SK-N-SH treated with all-trans-retinoic acid at 6 μM for 48 hours (cell line): ENCODE measurements around the gene BRI3.

ENCODE experiments used
- ATAC-seq: fragments of 200-7000 bp; cut with Tn5 transposase; 3 replicates; pipeline ENCODE4 v1.9.1; 2020; ENCODE audit warnings: mild to moderate bottlenecking, moderate library complexity
- BACH2 ChIP-seq: fragments of 250-450 bp; sonication (Bioruptor Pico); IDR thresholded peaks from 2 replicates; pipeline ENCODE4 v1.9.0; 2021; ENCODE audit warnings: mild to moderate bottlenecking, borderline replicate concordance
- CSDC2 ChIP-seq: fragments of 250-450 bp; sonication (Bioruptor Pico); IDR thresholded peaks from 2 replicates; pipeline ENCODE4 v1.5.0; 2020; ENCODE audit warnings: mild to moderate bottlenecking, moderate library complexity
- ESRRG ChIP-seq: fragments of 250-450 bp; sonication (Bioruptor Pico); IDR thresholded peaks from 2 replicates; pipeline ENCODE4 v1.6.1; 2021; ENCODE audit warnings: mild to moderate bottlenecking
- GLIS3 ChIP-seq: fragments of 250-450 bp; sonication (Bioruptor Pico); IDR thresholded peaks from 2 replicates; pipeline ENCODE4 v1.5.0; 2020; ENCODE audit warnings: mild to moderate bottlenecking, moderate library complexity
- ISL1 ChIP-seq: fragments of 250-450 bp; sonication (Bioruptor Pico); IDR thresholded peaks from 2 replicates; pipeline ENCODE4 v2.1.2; 2022; ENCODE audit warnings: mild to moderate bottlenecking, moderate library complexity
- OSR1 ChIP-seq: fragments of 250-450 bp; sonication (Bioruptor Pico); IDR thresholded peaks from 2 replicates; pipeline ENCODE4 v1.8.0; 2022; ENCODE audit warnings: moderate library complexity, mild to moderate bottlenecking, inconsistent platforms
- POU6F1 ChIP-seq: fragments of 250-450 bp; sonication (Bioruptor Pico); IDR thresholded peaks from 2 replicates; pipeline ENCODE4 v1.8.0; 2021; ENCODE audit warnings: low read depth, mild to moderate bottlenecking, moderate library complexity, borderline replicate concordance
- PPARA ChIP-seq: fragments of 250-450 bp; sonication (Bioruptor Pico); IDR thresholded peaks from 2 replicates; pipeline ENCODE4 v1.5.0; 2020; ENCODE audit warnings: mild to moderate bottlenecking, borderline replicate concordance
- TOX ChIP-seq: fragments of 250-450 bp; sonication (Bioruptor Pico); IDR thresholded peaks from 2 replicates; pipeline ENCODE4 v1.8.0; 2021; ENCODE audit warnings: mild to moderate bottlenecking, moderate library complexity, borderline replicate concordance
- TSHZ2 ChIP-seq: fragments of 250-450 bp; sonication (Bioruptor Pico); IDR thresholded peaks from 2 replicates; pipeline ENCODE4 v1.5.0; 2020; ENCODE audit warnings: mild to moderate bottlenecking, moderate library complexity
- ZC3H10 ChIP-seq: fragments of 250-450 bp; sonication (Bioruptor Pico); IDR thresholded peaks from 2 replicates; pipeline ENCODE4 v1.5.1; 2021; ENCODE audit warnings: mild to moderate bottlenecking, moderate library complexity
- ZFP3 ChIP-seq: fragments of 250-450 bp; sonication (Bioruptor Pico); IDR thresholded peaks from 2 replicates; pipeline ENCODE4 v1.5.0; 2020; ENCODE audit warnings: mild to moderate bottlenecking, moderate library complexity
- ZFP30 ChIP-seq: fragments of 450-650 bp; formaldehyde crosslinking; IDR thresholded peaks from 2 replicates; pipeline ENCODE4 v1.5.0; 2022; ENCODE audit warnings: mild to moderate bottlenecking, moderate library complexity
- ZNF565 ChIP-seq: fragments of 450-650 bp; formaldehyde crosslinking; conservative IDR thresholded peaks from 2 replicates; pipeline ENCODE4 v1.5.0; 2020; ENCODE audit warnings: low read depth, mild to moderate bottlenecking, moderate library complexity
- ZNF70 ChIP-seq: fragments of 450-650 bp; formaldehyde crosslinking; IDR thresholded peaks from 2 replicates; pipeline ENCODE4 v1.5.0; 2020; ENCODE audit warnings: mild to moderate bottlenecking, moderate library complexity
- ZNF8 ChIP-seq: fragments of 450-650 bp; formaldehyde crosslinking; IDR thresholded peaks from 2 replicates; pipeline ENCODE4 v1.5.0; 2020; ENCODE audit warnings: mild to moderate bottlenecking, moderate library complexity
- TF ChIP-seq, protein P1 (sequence below): fragments of 250-450 bp; sonication (Bioruptor Pico); IDR thresholded peaks from 2 replicates; pipeline ENCODE4 v1.5.1; 2020; ENCODE audit warnings: low read depth, mild to moderate bottlenecking, moderate library complexity
- TF ChIP-seq, protein P2 (sequence below): fragments of 250-450 bp; sonication (Bioruptor Pico); IDR thresholded peaks from 2 replicates; pipeline ENCODE4 v1.5.1; 2021; ENCODE audit warnings: mild to moderate bottlenecking, moderate library complexity
- TF ChIP-seq, protein P3 (sequence below): fragments of 250-450 bp; sonication (Bioruptor Pico); IDR thresholded peaks from 2 replicates; pipeline ENCODE4 v1.8.0; 2020; ENCODE audit warnings: mild to moderate bottlenecking, moderate library complexity, borderline replicate concordance

The BRI3 gene

GRCh38 chr7:98254516-98254915 is 27.0 kb upstream of the BRI3 start:
- TF ChIP-seq ESRRG (CRISPR knock-in tag) = no peak
- no peak for TF ChIP-seq ZNF8
- TF ChIP-seq PPARA (CRISPR knock-in tag) = no peak
- TF ChIP-seq, protein P1, sequence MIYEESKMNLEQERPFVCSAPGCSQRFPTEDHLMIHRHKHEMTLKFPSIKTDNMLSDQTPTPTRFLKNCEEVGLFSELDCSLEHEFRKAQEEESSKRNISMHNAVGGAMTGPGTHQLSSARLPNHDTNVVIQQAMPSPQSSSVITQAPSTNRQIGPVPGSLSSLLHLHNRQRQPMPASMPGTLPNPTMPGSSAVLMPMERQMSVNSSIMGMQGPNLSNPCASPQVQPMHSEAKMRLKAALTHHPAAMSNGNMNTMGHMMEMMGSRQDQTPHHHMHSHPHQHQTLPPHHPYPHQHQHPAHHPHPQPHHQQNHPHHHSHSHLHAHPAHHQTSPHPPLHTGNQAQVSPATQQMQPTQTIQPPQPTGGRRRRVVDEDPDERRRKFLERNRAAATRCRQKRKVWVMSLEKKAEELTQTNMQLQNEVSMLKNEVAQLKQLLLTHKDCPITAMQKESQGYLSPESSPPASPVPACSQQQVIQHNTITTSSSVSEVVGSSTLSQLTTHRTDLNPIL (CRISPR knock-in tag) = no peak
- TF ChIP-seq TOX (CRISPR knock-in tag) = no peak
- TF ChIP-seq GLIS3 (CRISPR knock-in tag) = no peak
- TF ChIP-seq ZNF565 = no peak
- TF ChIP-seq CSDC2 (CRISPR knock-in tag) = no peak
- TF ChIP-seq, all 23 proteins: peak for 0
- ATAC-seq = no peak

- no peak for TF ChIP-seq TOX (CRISPR knock-in tag)
- no peak for TF ChIP-seq ZNF70 (CRISPR knock-in tag)
- no peak for TF ChIP-seq TSHZ2
- TF ChIP-seq, protein P1 (CRISPR knock-in tag) = no peak
- TF ChIP-seq ESRRG (CRISPR knock-in tag) = no peak
- TF ChIP-seq ISL1 (CRISPR knock-in tag) = no peak
- no peak for TF ChIP-seq ZFP30 (CRISPR knock-in tag)
- TF ChIP-seq BACH2 (CRISPR knock-in tag) = no peak
- no peak for ATAC-seq
These were observed 26.4 kb upstream of the BRI3 start for GRCh38 chr7:98254951-98255610.

DNA sequence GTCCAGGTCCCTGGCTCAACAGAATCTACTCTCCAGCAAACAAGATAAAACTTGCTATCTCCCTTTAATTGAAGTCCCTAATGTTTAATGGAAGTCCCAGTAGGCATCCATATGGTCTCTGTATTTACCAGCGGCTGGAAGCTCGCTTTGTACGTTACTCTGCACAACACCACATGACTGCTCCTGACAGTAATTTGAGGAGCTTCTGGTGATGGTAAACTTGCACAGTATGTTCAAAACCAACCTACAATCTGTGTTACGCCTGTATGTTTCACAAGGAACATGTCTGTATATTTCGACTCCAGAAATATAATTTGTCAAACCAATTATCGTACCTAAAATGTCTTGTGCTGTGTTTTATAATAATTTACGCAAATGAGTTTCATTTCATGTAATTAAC is 25.1 kb upstream of the BRI3 start:
- ATAC-seq = no peak
- TF ChIP-seq, protein P1 (CRISPR knock-in tag) = no peak
- TF ChIP-seq OSR1 (CRISPR knock-in tag) (no peak), ESRRG (CRISPR knock-in tag) (no peak), ZFP30 (CRISPR knock-in tag) (no peak), ZC3H10 (CRISPR knock-in tag) (no peak), TSHZ2 (no peak), ZNF8 (no peak), ZNF565 (no peak), POU6F1 (no peak), ZNF70 (CRISPR knock-in tag) (no peak), ISL1 (CRISPR knock-in tag) (no peak), ZFP3 (CRISPR knock-in tag) (no peak), GLIS3 (CRISPR knock-in tag) (no peak)
- TF ChIP-seq, protein P2, sequence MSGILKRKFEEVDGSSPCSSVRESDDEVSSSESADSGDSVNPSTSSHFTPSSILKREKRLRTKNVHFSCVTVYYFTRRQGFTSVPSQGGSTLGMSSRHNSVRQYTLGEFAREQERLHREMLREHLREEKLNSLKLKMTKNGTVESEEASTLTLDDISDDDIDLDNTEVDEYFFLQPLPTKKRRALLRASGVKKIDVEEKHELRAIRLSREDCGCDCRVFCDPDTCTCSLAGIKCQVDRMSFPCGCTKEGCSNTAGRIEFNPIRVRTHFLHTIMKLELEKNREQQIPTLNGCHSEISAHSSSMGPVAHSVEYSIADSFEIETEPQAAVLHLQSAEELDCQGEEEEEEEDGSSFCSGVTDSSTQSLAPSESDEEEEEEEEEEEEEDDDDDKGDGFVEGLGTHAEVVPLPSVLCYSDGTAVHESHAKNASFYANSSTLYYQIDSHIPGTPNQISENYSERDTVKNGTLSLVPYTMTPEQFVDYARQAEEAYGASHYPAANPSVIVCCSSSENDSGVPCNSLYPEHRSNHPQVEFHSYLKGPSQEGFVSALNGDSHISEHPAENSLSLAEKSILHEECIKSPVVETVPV (CRISPR knock-in tag) = no peak
- TF ChIP-seq, protein P3, sequence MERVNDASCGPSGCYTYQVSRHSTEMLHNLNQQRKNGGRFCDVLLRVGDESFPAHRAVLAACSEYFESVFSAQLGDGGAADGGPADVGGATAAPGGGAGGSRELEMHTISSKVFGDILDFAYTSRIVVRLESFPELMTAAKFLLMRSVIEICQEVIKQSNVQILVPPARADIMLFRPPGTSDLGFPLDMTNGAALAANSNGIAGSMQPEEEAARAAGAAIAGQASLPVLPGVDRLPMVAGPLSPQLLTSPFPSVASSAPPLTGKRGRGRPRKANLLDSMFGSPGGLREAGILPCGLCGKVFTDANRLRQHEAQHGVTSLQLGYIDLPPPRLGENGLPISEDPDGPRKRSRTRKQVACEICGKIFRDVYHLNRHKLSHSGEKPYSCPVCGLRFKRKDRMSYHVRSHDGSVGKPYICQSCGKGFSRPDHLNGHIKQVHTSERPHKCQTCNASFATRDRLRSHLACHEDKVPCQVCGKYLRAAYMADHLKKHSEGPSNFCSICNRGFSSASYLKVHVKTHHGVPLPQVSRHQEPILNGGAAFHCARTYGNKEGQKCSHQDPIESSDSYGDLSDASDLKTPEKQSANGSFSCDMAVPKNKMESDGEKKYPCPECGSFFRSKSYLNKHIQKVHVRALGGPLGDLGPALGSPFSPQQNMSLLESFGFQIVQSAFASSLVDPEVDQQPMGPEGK = no peak
